GM19238 (cell line): ENCODE results near the gene UBAC2.

Source experiments
- DNase-seq: peaks from one replicate; pipeline ENCODE4 v3.0.0; 2011; ENCODE audit warnings: low spot score; ENCODE audit not compliant: insufficient read length

Gene UBAC2

GRCh38 chr13:99355267-99356011 is 154.8 kb downstream of the UBAC2 start:
- no peak for DNase-seq

- DNase-seq: no peak
Observed at GRCh38 chr13:99356012-99356261, 155.3 kb downstream of the UBAC2 start.

- peak; percentile 29 for DNase-seq
Observed at GRCh38 chr13:99356262-99357091, 155.8 kb downstream of the UBAC2 start.

- no peak for DNase-seq
Observed at GRCh38 chr13:99357131-99357596, 156.5 kb downstream of the UBAC2 start.

- DNase-seq: no peak
Observed at GRCh38 chr13:99357941-99358340, 157.3 kb downstream of the UBAC2 start.

- no peak for DNase-seq
Observed at GRCh38 chr13:99359528-99359927, 158.9 kb downstream of the UBAC2 start.

GRCh38 chr13:99360696-99361095 is 160.0 kb downstream of the UBAC2 start:
- no peak for DNase-seq

- DNase-seq: no peak
Observed at GRCh38 chr13:99361197-99361596, 160.5 kb downstream of the UBAC2 start.

GRCh38 chr13:99362362-99362761 is 161.7 kb downstream of the UBAC2 start:
- DNase-seq: no peak

- no peak for DNase-seq
Observed at GRCh38 chr13:99363391-99363790, 162.7 kb downstream of the UBAC2 start.

GRCh38 chr13:99363949-99364348 is 163.3 kb downstream of the UBAC2 start:
- no peak for DNase-seq

- no peak for DNase-seq
Observed at GRCh38 chr13:99366075-99366987, 165.7 kb downstream of the UBAC2 start.

- DNase-seq: no peak
Observed at GRCh38 chr13:99367106-99367616, 166.5 kb downstream of the UBAC2 start.

- DNase-seq: no peak
Observed at GRCh38 chr13:99367663-99368448, 167.2 kb downstream of the UBAC2 start.

- no peak for DNase-seq
Observed at GRCh38 chr13:99370481-99371275, 170.0 kb downstream of the UBAC2 start.

- no peak for DNase-seq
Observed at GRCh38 chr13:99371956-99372355, 171.3 kb downstream of the UBAC2 start.

- no peak for DNase-seq
Observed at GRCh38 chr13:99373436-99373835, 172.8 kb downstream of the UBAC2 start.

- no peak for DNase-seq
Observed at GRCh38 chr13:99374169-99374991, 173.7 kb downstream of the UBAC2 start.
